ENCODE measurements around the gene SLC16A13.

GRCh38 chr17:7027335-7027734 is 8.5 kb upstream of the SLC16A13 start:
- TF ChIP-seq CTCF (IDR thresholded peaks at IDR 0.05): no peak
- no peak for TF ChIP-seq POLR2A (IDR thresholded peaks at IDR 0.05)

Measured in ovary (tissue), 3 donors.